ENCODE measurements around the gene ADIG.

ADIG gene

GRCh38 chr20:38581013-38581412 is at the start of gene ADIG:
TSS of gene ADIG (plus strand) at chr20:38581197. CDS start at chr20:38581251, 54 bp downstream.
- no peak for DNase-seq (ENCODE audit: low read depth in 2 of 2)

DNA sequence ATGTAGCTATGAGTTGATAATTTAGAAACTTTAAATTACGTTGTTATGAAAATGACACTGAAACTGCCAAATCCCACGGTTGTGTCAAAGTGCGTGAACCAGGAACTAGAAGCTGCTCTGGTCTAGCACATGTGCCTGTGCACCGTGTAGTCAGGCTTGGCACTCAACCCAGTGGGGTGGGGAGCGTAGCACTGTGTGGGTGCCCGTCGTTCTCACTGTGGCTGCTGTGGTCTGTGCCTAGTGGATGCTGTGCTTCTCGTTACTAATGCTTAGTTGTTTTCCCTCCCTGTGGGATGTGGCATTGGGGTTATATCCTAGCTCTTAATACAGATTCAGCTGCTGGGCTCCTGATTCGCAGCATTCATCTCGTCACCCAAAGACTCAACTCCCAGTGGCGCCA is 46.2 kb upstream of the ADIG start:
- DNase-seq (ENCODE audit: low read depth in 2 of 2): no peak

GRCh38 chr20:38536310-38536709 is 44.7 kb upstream of the ADIG start:
- DNase-seq (ENCODE audit: low read depth in 2 of 2): no peak

GRCh38 chr20:38537176-38537575 is 43.8 kb upstream of the ADIG start:
- no peak for DNase-seq (ENCODE audit: low read depth in 2 of 2)

- DNase-seq (ENCODE audit: low read depth in 2 of 2): no peak
These were observed 42.2 kb upstream of the ADIG start for GRCh38 chr20:38538789-38539188.

DNA sequence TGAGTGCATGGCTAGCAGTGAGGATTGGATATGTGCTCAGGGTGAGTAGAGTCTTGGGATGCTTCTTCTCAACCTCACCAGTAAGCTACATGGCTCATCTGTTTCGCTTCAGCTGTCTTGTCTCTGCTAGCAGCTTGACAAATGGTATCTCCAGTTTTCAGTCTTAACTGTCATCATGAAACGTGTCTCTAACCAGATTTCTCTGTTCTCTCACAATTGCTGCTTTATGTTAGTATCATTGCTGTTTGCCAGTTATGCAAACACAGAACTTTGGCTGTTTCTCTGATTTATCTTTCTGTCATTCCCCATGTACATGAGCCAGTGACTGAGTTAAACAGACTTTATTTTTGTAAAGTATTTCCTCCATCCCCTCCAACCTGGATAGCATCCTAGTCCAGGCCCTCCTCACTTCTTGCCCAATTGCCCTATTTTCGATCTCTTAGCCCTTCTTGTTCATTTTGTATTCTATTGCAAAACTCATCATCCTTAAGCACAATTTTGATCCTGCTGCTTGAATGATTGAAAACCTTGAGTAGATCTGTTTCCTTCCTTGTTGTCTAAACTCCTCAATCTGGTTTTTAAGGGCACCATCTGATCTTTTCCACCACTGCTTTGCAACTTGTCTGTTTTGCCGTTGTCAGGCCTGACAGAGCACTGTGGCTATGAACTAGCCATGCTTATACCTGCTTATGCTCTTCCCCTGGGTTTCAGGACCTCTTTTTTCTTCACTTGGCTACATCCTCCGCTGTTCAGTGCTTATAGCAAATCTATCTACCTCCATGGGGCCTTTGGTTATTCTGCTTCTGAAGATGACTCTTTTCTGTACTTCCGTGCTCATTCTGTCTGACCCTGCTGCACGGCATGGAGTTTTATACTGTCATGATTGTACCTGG is 37.7 kb upstream of the ADIG start:
- DNase-seq (ENCODE audit: low read depth in 2 of 2): no peak

GRCh38 chr20:38545771-38546170 is 35.2 kb upstream of the ADIG start:
- DNase-seq (ENCODE audit: low read depth in 2 of 2): no peak

DNA sequence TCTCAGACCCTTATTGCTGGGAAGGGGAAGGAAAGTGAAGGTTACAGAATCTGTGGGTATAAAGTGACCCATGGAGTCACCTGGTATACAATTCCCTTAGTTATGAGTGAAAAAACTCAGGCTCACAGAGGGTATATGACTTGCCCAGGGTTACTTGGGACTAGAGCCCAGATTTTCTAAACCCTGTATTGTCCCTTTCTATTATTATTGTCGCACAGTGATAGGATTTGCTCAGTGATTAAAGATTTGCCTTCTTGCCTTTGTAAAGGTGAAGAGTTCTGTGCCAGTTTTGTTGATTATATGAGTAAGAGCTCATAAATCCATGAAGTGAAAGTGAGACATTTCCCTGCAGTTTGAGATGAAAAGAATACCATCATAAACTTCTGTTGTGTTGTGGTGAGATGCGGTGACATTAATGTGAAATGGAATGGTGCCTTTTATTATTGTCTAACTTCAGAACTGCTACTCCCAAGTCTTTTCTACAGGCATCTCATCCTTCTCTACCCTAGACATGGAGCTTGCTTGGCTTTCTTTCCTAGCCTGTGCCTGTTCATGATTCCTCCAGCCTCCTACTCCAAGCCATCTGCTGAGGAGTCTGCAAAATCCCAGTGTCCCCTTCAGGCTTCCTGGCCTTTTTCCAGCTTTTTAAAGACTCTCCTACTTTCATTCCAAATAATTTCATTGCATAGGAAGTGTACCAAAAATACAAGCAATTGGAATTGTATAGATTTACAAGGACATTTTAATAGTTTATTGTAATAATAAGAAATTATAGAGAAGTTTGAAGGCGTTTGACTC is 33.5 kb upstream of the ADIG start:
- no peak for DNase-seq (ENCODE audit: low read depth in 2 of 2)

DNA sequence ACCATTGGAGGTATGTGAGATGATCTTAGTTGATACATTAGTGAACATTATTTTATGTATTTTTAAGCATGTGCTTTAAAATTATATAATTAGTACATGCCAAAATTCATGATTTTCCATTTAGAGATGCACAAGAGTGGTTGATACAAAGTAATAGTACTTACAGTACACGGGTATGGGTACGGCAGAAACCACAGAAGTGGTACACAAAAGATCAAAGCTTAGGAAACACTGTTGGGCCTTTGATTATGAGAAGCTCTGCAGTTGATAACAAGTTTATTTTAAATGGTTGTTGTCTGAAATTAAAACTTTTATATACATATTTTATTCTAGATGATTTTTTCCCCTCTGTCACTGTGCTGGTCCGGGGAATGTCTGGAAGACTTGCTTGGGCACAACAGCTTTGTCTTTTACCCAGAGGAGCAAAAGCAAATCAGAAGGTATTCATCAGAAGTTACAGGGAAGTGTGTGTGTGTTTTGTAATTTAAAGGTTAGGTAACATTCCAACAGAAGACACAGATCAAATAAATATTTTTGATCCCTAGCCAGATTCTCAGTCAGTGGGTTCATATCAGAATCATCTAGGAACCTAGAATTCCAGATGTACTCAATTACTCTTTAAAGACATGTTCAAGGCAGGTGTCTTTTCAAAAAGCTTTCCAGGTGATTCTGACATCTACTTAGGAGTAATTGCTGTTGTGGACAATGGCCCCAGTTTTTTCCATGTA is 32.5 kb upstream of the ADIG start:
- DNase-seq (ENCODE audit: low read depth in 2 of 2): no peak

- no peak for DNase-seq (ENCODE audit: low read depth in 2 of 2)
These were observed 30.7 kb upstream of the ADIG start for GRCh38 chr20:38550274-38550673.

DNA sequence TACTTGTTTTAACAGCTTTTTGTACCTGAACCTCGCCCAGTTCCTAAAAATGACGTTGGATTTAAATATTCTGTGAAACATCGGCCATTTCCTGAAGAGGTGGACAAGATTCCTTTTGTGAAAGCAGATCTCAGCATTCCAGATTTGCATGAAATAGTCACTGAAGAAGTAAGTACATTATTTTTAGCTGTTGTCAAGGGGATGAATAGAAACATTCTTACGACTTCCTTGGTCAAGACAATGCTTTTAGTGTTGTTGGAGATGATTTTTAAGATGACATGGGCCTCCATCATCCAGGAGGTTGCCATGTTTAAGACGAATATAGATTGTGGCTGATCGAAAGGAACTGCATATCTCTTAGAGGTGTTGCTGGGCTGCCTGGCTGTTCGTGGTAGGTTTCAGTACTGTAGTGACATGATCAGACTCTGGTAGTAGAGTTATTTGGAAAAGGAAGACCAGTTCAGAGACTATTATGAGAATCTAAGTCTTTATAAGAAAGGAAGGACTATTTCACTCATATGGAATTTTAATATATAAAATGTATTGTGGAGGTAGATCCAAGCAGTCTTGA is 29.9 kb upstream of the ADIG start:
- DNase-seq (ENCODE audit: low read depth in 2 of 2): no peak

- DNase-seq (ENCODE audit: low read depth in 2 of 2): no peak
These were observed 26.0 kb upstream of the ADIG start for GRCh38 chr20:38554986-38555385.

DNA sequence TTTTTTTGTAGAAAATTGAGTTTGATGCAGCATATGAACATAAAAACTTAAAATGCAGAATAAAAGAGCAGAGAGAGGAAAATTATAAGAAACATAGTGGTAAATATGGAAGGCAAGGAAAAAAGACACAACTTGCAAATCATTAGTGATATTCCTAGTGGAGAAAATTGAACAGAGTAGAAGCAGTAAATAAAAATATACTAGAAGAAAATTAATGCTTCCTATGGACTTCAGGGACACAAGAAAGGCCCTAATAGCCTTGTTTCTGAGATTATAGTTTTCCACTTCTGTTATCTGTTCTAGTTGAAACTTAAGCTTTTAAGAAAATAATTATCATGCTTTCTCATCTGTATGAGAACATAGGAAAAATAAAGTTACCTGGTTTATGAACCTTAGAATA is 25.6 kb upstream of the ADIG start:
- no peak for DNase-seq (ENCODE audit: low read depth in 2 of 2)

- no peak for DNase-seq (ENCODE audit: low read depth in 2 of 2)
These were observed 23.8 kb upstream of the ADIG start for GRCh38 chr20:38557174-38557573.

GRCh38 chr20:38558596-38559360 is 22.2 kb upstream of the ADIG start:
- no peak for DNase-seq (ENCODE audit: low read depth in 2 of 2)

- DNase-seq (ENCODE audit: low read depth in 2 of 2): no peak
These were observed 21.2 kb upstream of the ADIG start for GRCh38 chr20:38559764-38560163.

DNA sequence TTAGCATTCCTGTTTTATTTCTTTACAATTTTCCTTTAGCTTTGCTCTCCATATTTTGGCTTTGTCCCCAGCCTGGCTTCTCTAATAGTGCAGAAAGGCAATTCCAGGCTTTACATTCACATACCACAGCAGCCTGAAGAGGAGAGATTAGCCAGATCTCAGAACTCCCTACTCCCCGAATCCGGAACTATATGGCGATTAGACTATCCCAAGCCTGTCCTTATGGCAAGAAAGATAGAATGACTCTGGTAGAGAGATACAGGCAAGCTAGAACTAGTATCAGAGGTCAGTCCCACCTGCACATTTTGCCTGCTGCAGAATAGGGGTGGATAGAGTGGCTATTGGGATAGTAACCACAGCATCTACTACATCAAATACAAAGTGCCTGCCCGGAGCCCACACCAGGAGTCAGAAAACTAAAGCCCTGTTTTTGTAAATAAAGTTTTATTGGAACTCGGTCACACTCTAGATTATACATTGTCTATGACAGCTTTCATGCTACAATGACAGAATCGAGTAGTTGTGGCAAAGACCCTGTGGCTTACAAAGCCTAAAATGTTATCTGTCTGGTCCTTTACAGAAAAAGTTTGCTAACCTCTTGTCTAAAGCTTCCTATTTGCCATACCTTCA is 17.1 kb upstream of the ADIG start:
- DNase-seq (ENCODE audit: low read depth in 2 of 2): no peak

- DNase-seq (ENCODE audit: low read depth in 2 of 2): no peak
These were observed 16.3 kb upstream of the ADIG start for GRCh38 chr20:38564680-38565079.

DNA sequence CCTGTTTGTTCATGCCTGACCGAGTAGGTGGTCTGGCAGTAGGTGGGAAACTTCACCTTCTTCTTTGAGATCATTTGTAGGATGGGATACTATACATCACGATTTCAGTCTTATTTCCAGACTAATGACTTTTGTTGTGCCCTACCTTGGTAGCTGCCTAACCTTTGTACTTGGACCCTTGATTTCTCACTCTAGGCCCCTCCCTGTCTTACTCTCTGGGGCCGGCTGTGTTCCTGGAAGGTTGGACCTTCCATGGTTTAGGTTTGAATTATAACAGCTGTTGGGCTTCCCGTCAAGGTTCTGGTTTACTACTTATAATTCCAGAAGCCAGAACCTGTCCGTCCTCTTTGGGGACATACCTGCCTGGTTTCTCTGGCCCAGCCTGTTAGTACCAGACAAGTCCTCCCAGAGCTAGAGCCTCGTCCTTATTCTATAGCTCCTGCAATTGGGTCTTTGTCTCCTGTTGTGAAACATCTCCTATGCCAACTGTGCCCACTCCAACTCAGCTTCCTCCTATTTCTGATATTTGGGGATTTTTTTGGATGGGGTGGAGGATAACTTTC is 14.9 kb upstream of the ADIG start:
- DNase-seq (ENCODE audit: low read depth in 2 of 2): no peak

- no peak for DNase-seq (ENCODE audit: low read depth in 2 of 2)
These were observed 11.1 kb upstream of the ADIG start for GRCh38 chr20:38569747-38570525.

All from stimulated activated CD8-positive, alpha-beta memory T cell treated with anti-CD3 and anti-CD28 coated beads, Interleukin-7, amount 100 ng/mL, for 1 hour (primary cell).